ENCODE results near the gene METTL16.

The METTL16 gene

GRCh38 chr17:2393954-2394749, 117.5 kb downstream of the METTL16 start:
- no peak for DNase-seq

- DNase-seq: peak; percentile 67
Observed at GRCh38 chr17:2393174-2393953, 118.3 kb downstream of the METTL16 start.

DNA sequence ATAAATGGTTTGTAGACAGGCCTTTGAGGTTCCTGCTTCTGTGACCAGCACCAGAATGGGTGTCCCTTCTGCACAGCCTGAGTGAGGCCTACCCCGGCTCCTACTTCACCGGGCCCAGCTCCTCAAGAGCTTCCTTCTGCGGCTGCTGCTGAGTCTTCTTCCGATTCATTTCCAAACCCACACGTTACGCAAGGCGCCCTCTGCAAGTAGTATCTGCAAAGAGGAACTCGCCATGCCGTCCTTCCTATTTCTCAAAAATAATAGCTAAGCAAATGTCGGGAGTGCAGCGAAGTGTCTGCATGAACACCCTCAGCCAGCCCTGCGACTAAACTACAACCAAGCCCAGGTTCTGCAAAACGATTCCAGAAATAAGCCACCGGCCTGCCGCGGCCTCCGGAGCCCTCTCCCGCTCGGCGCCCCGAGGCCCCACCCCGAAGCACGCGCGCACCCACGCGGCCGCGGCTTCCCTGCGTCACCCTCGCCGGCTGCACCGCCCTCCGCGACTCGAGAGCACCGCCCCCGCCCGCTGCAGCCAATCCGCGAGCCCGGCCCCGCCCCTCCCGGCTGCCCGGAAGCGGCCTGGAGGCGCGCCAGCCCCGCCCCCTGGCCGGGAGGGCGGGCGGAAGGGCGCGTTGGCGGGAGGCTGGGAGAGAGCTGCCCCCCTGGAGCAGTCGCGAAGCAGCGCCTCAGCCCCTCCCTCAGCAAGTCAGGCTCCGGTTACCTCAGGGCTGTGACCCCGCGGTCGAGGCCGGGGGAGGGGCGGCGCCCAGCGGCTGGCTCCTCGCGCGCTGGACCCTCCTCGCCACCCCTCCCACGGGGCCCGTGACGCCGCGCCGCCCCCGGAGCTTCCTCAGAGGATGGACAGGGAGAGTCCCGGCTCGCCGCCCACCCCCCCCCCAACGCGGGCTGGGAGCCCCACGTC, 119.2 kb downstream of the METTL16 start:
- DNase-seq: peak; percentile 85

DNA sequence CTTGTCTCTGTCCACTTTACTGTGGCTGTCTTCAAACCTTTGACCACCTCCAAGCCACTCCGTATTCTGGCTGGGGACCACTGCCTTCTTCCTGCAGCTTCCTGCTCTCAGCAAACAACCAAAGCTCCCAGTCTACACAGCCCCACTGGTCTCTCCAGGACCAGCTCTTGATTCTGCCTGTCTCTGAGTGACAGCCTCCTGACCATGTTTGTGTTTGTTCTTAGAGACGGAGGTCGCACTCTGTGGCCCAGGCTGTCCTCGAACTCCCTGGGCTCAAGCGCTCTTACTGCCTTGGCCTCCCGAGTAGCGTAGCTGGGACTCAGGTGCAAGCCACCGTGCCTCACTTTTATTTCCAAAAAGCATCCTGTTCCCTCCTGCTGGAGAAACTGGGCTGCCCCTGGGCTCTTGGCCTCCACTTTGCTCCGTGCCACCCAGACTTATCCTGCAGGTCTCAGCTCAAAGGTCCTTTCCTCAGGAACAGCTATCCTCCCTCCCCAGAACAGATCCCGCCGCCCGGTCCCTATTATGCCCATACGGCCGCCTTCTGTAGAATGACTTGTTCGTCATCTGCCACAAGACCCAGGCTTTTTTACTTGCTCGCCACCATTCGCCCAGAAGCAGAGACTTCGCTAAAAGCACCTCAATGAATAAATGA, 120.0 kb downstream of the METTL16 start:
- DNase-seq: no peak

- DNase-seq: no peak
Observed at GRCh38 chr17:2390199-2390836, 121.4 kb downstream of the METTL16 start.

DNA sequence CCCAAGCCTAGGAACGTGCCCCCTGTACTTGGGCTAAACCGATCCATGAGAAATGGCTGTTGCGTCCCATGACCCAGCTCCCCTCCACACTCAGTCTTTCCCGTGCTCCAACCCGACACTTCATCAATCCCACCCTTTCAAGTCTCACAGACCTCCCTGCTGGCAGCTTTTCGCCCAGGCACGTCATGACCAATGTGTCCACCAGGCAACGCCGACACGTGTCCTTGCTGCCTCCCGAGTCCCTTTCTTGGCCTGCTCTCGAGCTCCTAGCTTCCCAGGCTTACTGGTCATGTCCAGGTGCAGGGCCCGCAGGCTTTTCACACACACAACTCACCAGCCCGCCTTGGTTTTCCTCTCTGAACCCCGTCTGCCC, 123.0 kb downstream of the METTL16 start:
- no peak for DNase-seq

- no peak for DNase-seq
Observed at GRCh38 chr17:2388020-2388682, 123.5 kb downstream of the METTL16 start.

GRCh38 chr17:2387086-2388019, 124.3 kb downstream of the METTL16 start:
- no peak for DNase-seq

DNA sequence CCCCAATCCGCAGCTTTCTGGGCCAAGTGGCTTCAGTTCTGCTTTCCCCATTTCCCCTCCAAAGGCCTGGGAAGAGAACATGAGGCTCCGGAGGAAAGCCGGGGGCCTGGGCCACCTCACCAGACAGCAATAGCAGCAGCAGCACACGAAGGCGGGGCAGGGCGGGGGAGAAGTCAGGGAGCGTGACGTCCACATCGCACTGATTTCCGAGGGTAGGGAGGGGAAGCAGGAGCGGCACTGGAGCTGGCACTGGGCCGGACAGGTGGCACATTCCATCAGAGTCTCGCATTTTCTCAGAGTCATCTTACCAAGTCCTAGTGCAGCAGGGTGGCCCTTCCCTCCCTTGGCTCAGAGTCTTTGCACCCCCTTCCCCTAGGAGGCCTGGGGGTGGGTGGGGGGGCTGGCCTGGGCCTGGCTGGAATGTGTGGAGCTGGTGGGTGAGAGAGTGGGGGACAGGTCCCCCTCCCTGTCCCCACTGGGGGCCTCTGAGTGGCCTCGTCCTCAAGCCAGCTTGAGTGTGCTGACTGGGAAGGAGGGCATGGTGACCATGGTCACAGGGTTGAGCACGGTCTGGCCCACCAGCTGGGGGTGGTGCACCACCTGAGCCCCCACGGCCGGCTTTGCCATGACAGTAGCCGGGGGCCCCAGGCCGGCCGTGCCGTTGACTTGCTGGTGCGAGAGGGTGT, 125.1 kb downstream of the METTL16 start:
- no peak for DNase-seq

DNA sequence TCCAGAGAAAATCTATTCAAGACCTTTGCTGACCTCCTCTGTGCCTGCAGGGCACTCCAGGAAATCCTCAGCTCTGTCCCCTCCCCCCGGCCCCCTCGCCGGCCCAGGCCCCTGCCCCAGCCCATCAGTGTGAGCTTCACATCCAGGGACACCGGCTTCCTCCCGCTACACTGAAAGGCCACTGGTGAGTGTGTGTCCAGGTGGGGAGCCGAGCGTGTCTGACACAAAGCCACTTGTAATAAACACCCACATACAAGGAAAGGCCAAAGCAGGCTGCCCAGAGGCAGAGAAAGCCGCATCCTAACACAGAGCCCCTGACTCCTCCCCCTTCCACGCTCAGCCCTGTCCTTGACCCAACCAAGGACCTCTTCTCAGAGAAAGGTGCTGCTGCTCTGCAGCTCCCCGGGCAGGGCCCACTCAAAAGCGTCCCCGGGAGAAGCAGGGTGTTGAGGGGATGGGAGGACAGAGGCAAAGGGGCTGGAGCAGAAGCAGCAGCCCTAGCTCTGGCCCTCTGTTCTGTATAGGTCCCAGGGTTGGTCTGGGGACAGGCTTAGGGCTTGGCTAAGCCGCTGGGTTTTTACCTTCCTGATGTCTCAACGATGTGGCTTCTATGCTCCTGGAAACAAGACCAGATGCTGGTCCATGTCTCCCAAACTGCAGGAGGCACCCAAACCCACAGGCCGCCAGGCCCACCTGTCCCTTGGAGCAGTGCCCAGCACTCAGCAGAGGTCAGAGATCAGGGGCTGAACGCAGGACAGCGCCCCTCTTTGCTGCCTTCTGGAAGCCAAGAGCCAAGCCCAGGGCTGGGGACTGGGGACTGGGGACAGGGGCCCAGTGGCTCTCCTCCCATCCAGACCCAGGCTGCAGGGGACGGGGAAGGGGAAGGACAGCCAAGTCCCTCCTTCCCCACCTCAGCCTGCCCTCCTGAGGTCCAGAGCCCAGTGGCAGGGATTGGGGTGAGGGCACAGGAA, 126.2 kb downstream of the METTL16 start:
- no peak for DNase-seq

DNA sequence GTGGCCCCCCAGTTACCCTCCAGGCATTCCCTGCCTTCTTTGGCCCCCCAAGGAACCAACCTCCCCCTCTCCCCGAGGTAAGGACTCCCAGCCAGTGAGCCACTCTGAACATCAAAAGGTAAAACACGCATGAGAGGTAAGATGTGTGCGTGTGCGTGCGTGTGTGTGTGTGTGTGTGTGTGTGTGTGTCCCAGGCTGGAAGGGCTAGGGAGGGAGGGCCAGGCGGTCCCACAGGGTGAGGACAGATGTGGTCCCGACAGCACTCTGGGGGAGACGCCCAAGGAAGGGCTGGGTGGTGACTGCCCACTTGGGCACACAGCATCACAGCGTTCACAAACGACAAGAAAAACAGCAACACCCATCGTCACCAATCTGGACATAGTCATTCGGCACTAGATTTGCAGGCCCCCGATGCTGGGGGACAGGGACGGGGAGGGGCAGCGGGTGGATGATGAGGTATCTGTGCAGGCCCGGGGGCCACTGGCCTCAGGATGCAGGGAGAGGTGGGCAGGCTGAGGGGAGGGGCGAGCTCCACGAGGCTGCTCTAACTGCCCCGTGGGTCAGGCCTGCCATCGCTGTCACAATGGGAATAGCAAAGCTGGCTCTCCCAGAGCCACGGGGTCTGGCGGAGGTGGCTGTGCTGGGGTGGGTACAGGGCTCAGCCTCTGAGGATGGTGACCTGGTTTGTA, 127.1 kb downstream of the METTL16 start:
- DNase-seq: no peak

- no peak for DNase-seq
Observed at GRCh38 chr17:2383628-2384167, 128.0 kb downstream of the METTL16 start.

DNA sequence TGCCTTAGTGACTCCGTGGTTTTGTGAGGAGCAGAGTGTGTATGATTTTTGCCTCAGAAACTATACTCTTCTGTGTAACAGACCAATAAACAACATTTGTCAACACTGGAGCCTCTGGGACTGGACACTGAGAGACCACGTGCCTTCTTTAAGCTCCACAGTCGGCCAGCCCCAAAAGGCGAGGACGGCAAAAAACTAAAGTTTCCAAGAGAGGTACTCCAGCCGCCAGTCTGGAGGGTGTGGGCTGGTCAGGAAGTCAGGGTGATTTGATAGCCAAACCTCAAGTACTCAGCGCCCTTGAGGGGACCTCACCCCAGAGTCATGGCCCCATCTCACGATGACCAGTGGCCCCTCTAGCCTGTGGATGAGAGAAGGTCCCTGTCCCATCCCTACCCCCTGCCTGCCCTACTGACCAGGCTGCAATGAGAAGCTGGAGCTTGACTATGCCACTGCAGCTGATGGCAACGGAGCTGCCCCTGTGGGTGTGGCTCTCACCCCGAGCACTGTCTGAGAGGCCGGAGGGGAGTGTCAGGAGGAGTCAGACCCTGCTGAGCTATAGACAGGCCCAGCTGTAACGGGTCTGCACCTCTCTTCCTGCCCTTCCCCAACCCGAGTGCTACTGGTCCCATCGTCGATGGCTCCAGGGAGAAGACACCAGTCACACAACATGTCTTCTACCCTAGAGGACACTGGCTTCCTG, 130.6 kb downstream of the METTL16 start:
- no peak for DNase-seq

DNA sequence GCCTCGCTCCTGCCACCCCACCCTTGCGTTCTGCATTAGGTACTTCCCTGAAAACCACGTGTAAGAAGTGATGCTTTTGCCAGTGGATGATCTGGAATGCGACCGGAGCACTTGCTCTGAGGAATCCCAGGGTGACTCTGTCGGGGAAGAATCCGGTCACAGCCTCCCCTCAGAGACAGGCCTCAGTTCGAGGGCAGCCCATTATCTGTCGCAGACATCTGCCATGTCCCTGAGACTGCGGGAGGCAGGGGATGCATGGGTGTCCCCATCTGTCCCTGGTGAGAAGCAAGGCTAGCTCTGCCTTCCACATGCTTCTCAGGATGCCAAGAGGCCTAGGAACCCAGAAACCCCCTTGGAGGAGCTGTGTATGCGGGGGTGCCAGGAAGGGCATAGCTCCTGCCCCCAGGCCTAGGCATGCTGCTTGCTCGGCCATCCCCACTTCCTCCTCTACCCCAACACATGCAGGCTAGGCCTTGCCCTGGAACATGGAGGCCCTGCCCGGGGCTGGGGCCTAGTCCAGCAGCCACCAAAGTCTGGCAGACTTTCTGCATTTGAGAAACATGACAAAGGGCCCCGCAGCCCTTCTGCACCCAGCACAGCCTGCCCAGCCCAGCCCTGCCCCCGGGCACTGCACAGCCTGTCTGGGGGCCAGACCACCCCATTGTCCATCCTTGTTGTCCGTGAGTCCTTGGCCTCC, 131.3 kb downstream of the METTL16 start:
- no peak for DNase-seq

- no peak for DNase-seq
Observed at GRCh38 chr17:2379489-2380225, 132.0 kb downstream of the METTL16 start.

DNA sequence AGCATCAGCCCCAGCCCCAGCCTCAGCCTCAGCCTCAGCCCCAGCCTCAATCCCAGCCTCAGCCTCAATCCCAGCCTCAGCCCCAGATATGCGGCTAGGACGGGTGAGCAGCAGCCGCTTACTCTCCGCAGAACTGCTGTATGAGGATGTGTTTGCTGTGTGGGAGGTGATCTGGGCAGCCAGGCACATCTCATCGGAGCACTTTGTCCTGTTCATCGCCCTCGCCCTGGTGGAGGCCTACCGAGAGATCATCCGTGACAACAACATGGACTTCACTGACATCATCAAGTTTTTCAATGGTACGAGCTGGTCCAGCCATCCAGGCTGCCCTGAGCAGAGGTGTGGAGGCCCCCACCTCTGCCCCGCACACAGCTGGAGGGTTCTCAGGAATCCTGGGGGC, 132.8 kb downstream of the METTL16 start:
- DNase-seq: no peak
